OCI-LY3 (cell line): ENCODE results near the gene ADARB2.

Experiments
- CTCF ChIP-seq: fragments of 200-600, 300-600 bp; sonication (generic); IDR thresholded peaks from 2 replicates; pipeline ENCODE4 v1.5.1; 2014; ENCODE audit warnings: antibody characterized with exemption, low read length, low read depth
- EZH2phosphoT487 ChIP-seq: fragments of 200-600 bp; shearing (Covaris generic); IDR thresholded peaks from 2 replicates; pipeline ENCODE4 v1.6.1; 2018; ENCODE audit warnings: antibody characterized with exemption, mixed run types, low read depth

- TF ChIP-seq CTCF = no peak
- no peak for TF ChIP-seq EZH2phosphoT487
Measured at GRCh38 chr10:1183033-1183396, 554.3 kb downstream of the ADARB2 start.
